HFFc6 (cell line): ENCODE data around the gene PLEKHO2. TPM values are rescaled to one million over a fixed set of nuclear protein-coding genes. Genes with fewer than 3 reads are reported as not detected.

Source experiments
- DNase-seq: peaks from one replicate; pipeline ENCODE4 v3.0.0-alpha.2; 2018
- H3K27ac Mint-ChIP-seq: 2 replicates; pipeline ENCODE4 v1.8.0; 2020; ENCODE audit warnings: mild to moderate bottlenecking, mixed read lengths
- H3K27me3 Mint-ChIP-seq: 2 replicates; pipeline ENCODE4 v1.8.0; 2021; ENCODE audit warnings: mild to moderate bottlenecking, moderate library complexity, mixed read lengths; ENCODE audit not compliant: insufficient read depth
- H3K36me3 Mint-ChIP-seq: 2 replicates; pipeline ENCODE4 v1.8.0; 2021; ENCODE audit warnings: low read depth, mixed read lengths
- H3K4me1 Mint-ChIP-seq: 2 replicates; pipeline ENCODE4 v1.8.0; 2020; ENCODE audit warnings: low read depth, mixed read lengths
- H3K4me3 Mint-ChIP-seq: 2 replicates; pipeline ENCODE4 v1.8.0; 2020; ENCODE audit warnings: mild to moderate bottlenecking, moderate library complexity, mixed read lengths
- H3K9me3 Mint-ChIP-seq: 2 replicates; pipeline ENCODE4 v1.8.0; 2020; ENCODE audit warnings: mild to moderate bottlenecking, mixed read lengths
- total RNA-seq, 6 experiments: library from RNA; stranded (reverse); fragmentation: NEBNext Ultra II Directional; extraction: Animal tissue kit (Norgen Biotek cat#: 25700); gene quantifications; 2 replicates in 1 of 6; 3 replicates in 5 of 6; pipeline ENCODE4 v1.2.3, GENCODE V29; 2021
- TF ChIP-seq, protein P1 (sequence below): fragments of 200-600 bp; sonication (generic); IDR thresholded peaks from 2 replicates; pipeline ENCODE4 v1.5.0; 2021; ENCODE audit warnings: antibody characterized with exemption, mild to moderate bottlenecking

PLEKHO2 gene
- total RNA-seq, 6 experiments from 2014 or later: 23.0 to 28.3 (median 25.4) TPM

DNA sequence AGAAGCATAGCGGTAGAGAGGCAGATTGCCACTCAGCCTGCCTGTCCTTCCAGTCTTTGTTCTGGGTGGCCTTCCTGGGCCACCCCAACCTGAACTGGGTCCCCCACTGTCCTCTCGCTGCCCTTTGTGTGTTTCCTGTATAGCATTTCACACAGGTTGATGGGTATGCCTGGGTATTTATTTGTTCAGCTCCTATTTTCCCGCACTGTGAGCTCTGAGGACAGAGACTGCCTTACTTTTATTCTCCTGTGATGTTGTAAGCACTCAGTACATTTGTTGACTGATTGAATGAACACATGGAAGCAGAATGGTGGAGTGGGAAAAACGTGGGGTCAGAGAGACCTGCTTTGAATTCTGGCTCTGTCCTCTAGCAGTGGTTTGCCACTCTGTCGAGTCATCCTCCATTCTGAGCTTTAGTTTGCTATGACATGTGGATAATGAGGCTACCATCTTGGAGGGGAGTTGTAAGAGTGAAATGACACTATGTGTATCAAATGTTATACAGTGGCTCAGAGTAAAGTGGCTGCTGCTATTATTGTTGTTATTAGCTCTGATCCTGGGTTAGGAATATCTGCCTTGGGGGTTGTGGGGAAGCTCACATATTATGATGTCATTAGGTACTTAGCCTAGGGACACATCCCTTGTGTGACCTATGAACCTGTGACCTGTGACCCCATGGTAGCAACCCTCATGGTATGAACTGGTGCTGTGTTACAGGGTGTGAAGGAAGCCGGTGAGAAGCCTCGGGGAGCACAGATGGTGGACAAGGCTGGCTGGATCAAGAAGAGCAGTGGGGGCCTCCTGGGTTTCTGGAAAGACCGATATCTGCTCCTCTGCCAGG, 6.4 kb downstream of the PLEKHO2 start:
- no peak overlapping the region for H3K4me3 Mint-ChIP-seq
- H3K9me3 Mint-ChIP-seq: no peaks in the 10 kb centered on the region
- H3K27me3 Mint-ChIP-seq: no peaks in the 10 kb centered on the region; the same call in 1 of the 2 replicates
- DNase-seq: no peak
- H3K36me3 Mint-ChIP-seq: peaks cover 28% of the 10 kb centered on the region
- TF ChIP-seq, protein P1, sequence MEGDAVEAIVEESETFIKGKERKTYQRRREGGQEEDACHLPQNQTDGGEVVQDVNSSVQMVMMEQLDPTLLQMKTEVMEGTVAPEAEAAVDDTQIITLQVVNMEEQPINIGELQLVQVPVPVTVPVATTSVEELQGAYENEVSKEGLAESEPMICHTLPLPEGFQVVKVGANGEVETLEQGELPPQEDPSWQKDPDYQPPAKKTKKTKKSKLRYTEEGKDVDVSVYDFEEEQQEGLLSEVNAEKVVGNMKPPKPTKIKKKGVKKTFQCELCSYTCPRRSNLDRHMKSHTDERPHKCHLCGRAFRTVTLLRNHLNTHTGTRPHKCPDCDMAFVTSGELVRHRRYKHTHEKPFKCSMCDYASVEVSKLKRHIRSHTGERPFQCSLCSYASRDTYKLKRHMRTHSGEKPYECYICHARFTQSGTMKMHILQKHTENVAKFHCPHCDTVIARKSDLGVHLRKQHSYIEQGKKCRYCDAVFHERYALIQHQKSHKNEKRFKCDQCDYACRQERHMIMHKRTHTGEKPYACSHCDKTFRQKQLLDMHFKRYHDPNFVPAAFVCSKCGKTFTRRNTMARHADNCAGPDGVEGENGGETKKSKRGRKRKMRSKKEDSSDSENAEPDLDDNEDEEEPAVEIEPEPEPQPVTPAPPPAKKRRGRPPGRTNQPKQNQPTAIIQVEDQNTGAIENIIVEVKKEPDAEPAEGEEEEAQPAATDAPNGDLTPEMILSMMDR: no peak
- peak overlapping the region; percentile 67 for H3K27ac Mint-ChIP-seq
- peaks cover 75% of the 10 kb centered on the region for H3K4me1 Mint-ChIP-seq

DNA sequence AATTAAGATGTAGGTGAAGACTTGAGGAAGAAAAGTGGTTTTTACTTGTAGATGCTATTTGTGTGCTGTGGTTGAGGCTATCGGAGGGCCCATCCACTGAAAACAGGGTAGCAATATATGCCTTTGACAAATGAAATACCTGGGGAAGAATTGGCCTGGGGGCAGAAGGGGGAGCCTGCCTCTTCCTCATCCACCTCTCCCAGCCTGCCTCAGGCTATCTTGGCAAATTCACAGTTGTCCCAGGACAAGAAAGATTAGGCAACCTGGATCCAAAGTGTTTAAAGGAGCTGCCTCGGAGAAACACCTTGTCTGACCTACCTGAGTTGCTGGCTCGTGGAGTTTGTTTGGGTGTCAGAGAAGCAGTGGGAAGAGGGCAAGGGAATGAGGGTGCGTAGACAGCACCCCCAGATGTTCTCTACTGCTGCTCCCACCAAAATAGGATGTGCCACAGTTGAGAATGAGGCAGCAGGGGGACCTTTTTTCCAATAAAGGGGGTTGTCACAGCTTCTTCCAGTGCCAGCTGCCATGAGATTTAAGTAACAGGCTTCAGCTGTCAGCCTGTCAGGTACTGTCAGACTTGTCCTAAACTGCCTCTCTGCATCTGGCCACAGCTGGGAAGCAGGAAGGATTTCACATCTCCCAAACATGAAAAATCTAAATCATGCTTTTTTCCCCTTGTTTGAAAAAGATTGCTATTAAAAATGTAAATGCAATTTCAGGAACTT, 9.2 kb downstream of the PLEKHO2 start:
- Mint-ChIP-seq H3K27me3 (no peaks in the 10 kb centered on the region; the same call in 1 of the 2 replicates), H3K27ac (peak overlapping the region; percentile 88), H3K36me3 (peaks cover 38% of the 10 kb centered on the region)

DNA sequence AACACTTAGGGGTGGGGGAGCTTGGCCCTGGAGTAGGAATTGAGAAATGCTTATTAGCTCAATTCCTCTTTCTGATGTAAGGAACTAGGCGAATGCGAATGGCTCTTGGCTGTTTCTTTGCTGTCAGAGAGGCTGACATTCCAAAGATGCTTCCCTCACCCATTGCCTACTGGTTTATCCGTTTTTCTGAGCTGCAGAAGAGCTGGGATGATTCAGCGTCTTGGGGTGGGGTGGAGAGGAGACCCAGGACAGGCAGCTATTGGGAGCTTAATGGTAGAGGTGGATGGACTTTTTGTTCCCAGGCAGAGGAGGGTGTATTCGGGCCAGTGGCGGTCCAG, 9.8 kb downstream of the PLEKHO2 start:
- Mint-ChIP-seq H3K27ac (peak overlapping the region; percentile 88), H3K4me1 (peaks cover 76% of the 10 kb centered on the region)
- TF ChIP-seq, protein P1: no peak

More for the DNA sequence above, 9.2 kb downstream of the PLEKHO2 start:
- H3K4me3 Mint-ChIP-seq: peak overlapping the region; percentile 65
- no peak for DNase-seq
- H3K9me3 Mint-ChIP-seq: no peaks in the 10 kb centered on the region
- TF ChIP-seq, protein P1: no peak
- peaks cover 73% of the 10 kb centered on the region for H3K4me1 Mint-ChIP-seq

DNA sequence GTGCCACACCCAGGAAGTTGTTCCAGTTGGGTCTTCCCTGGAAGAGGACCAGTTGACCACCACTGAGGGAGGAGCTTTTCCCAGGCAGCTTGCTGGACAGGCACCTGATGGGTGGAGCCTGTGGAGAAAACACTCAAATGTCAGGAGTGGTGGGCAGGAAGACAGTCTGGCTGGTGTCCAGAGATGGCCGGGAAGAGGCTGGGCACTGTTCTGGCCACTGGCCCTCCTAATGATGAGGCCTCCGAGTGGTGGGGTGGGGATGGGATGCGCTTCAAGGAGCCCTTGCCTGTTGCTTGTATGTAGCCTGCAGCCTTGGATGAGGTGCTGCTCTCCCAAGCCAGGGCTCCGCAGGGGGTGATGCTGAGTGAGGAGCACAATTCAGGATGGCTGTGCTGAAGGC, 12.3 kb downstream of the PLEKHO2 start:
- H3K9me3 Mint-ChIP-seq: no peaks in the 10 kb centered on the region
- TF ChIP-seq, protein P1: no peak
- no peak for DNase-seq
- H3K27me3 Mint-ChIP-seq: no peaks in the 10 kb centered on the region
- peaks cover 83% of the 10 kb centered on the region for H3K4me1 Mint-ChIP-seq
- H3K4me3 Mint-ChIP-seq: no peak overlapping the region; the same call in 1 of the 2 replicates
- H3K27ac Mint-ChIP-seq: peak overlapping the region; percentile 83
- peaks cover 47% of the 10 kb centered on the region for H3K36me3 Mint-ChIP-seq

More for the DNA sequence above, 9.8 kb downstream of the PLEKHO2 start:
- H3K9me3 Mint-ChIP-seq: no peaks in the 10 kb centered on the region
- H3K4me3 Mint-ChIP-seq: peak overlapping the region; percentile 65
- H3K27me3 Mint-ChIP-seq: no peaks in the 10 kb centered on the region; the same call in 1 of the 2 replicates
- peak; percentile 79 for DNase-seq
- peaks cover 39% of the 10 kb centered on the region for H3K36me3 Mint-ChIP-seq

DNA sequence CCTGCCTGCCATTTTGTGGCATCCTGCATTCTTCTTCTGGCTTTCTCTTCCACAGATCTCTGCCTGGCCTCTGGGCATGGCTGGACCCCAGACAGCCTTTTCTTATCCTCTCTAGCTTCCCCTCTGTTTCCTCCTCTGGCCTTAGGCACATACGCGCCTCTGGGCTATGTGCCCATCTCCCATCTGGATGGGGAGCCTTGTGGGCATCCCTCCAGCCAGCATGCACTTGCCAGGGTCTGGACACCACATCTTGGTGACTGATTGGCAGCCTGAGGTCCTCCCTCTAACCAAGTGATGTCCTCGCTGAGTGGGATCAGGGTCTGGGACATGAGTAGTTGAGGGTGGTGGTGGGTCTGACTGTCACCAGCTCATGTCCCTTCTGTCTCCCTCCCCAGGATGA, 12.8 kb downstream of the PLEKHO2 start:
- peak overlapping the region; percentile 83 for H3K27ac Mint-ChIP-seq
- no peaks in the 10 kb centered on the region for H3K9me3 Mint-ChIP-seq
- peaks cover 47% of the 10 kb centered on the region for H3K36me3 Mint-ChIP-seq
- DNase-seq: no peak
- H3K27me3 Mint-ChIP-seq: no peaks in the 10 kb centered on the region
- no peak overlapping the region for H3K4me3 Mint-ChIP-seq
- TF ChIP-seq, protein P1: no peak
- peaks cover 85% of the 10 kb centered on the region for H3K4me1 Mint-ChIP-seq
